HEK293 (cell line): Measurements from ENCODE around the gene TMEM35A.

Experiments used
- BCL11B ChIP-seq: fragments of 450-650 bp; formaldehyde crosslinking; IDR thresholded peaks from 2 replicates; pipeline ENCODE4 v1.5.1; 2016; ENCODE audit warnings: low read depth, missing biosample characterization, missing genetic modification characterization
- GLI4 ChIP-seq: fragments of 450-650 bp; formaldehyde crosslinking; IDR thresholded peaks from 2 replicates; pipeline ENCODE4 v1.5.1; 2016; ENCODE audit warnings: missing biosample characterization, missing genetic modification characterization
- KLF1 ChIP-seq: fragments of 450-650 bp; formaldehyde crosslinking; IDR thresholded peaks from 2 replicates; pipeline ENCODE4 v1.5.1; 2016; ENCODE audit warnings: missing biosample characterization, missing genetic modification characterization
- KLF9 ChIP-seq: fragments of 450-650 bp; formaldehyde crosslinking; IDR thresholded peaks from 2 replicates; pipeline ENCODE4 v1.5.1; 2016; ENCODE audit warnings: missing biosample characterization, missing genetic modification characterization, low read depth
- YY1 ChIP-seq: fragments of 450-650 bp; formaldehyde crosslinking; IDR thresholded peaks from 2 replicates; pipeline ENCODE4 v1.5.1; 2018; ENCODE audit warnings: missing biosample characterization, missing genetic modification characterization
- YY2 ChIP-seq: fragments of 450-650 bp; formaldehyde crosslinking; IDR thresholded peaks from 2 replicates; pipeline ENCODE4 v1.5.1; 2016; ENCODE audit warnings: missing biosample characterization, missing genetic modification characterization
- ZBTB11 ChIP-seq: fragments of 450-650 bp; formaldehyde crosslinking; conservative IDR thresholded peaks from 2 replicates; pipeline ENCODE4 v1.5.1; 2016; ENCODE audit warnings: low read depth, missing biosample characterization, missing genetic modification characterization
- ZFP37 ChIP-seq: fragments of 450-650 bp; formaldehyde crosslinking; IDR thresholded peaks from 2 replicates; pipeline ENCODE4 v1.5.1; 2016; ENCODE audit warnings: missing biosample characterization, missing genetic modification characterization
- ZFP69B ChIP-seq: fragments of 450-650 bp; formaldehyde crosslinking; IDR thresholded peaks from 2 replicates; pipeline ENCODE4 v1.5.1; 2016; ENCODE audit warnings: missing biosample characterization, missing genetic modification characterization
- ZNF155 ChIP-seq: fragments of 450-650 bp; formaldehyde crosslinking; IDR thresholded peaks from 2 replicates; pipeline ENCODE4 v1.5.1; 2016; ENCODE audit warnings: missing biosample characterization, missing genetic modification characterization
- ZNF16 ChIP-seq: fragments of 450-650 bp; formaldehyde crosslinking; IDR thresholded peaks from 2 replicates; pipeline ENCODE4 v1.5.1; 2016; ENCODE audit warnings: low read depth, missing biosample characterization, missing genetic modification characterization
- ZNF2 ChIP-seq: fragments of 450-650 bp; formaldehyde crosslinking; IDR thresholded peaks from 2 replicates; pipeline ENCODE4 v1.5.1; 2016; ENCODE audit warnings: missing biosample characterization, missing genetic modification characterization
- ZNF214 ChIP-seq: fragments of 450-650 bp; formaldehyde crosslinking; IDR thresholded peaks from 2 replicates; pipeline ENCODE4 v1.5.1; 2017; ENCODE audit warnings: missing biosample characterization, mild to moderate bottlenecking, missing genetic modification characterization, borderline replicate concordance
- ZNF248 ChIP-seq: fragments of 450-650 bp; formaldehyde crosslinking; IDR thresholded peaks from 2 replicates; pipeline ENCODE4 v1.5.1; 2017; ENCODE audit warnings: missing biosample characterization, missing genetic modification characterization
- ZNF404 ChIP-seq: fragments of 450-650 bp; formaldehyde crosslinking; IDR thresholded peaks from 2 replicates; pipeline ENCODE4 v1.5.1; 2017; ENCODE audit warnings: missing biosample characterization, missing genetic modification characterization
- ZNF449 ChIP-seq: fragments of 450-650 bp; formaldehyde crosslinking; IDR thresholded peaks from 2 replicates; pipeline ENCODE4 v1.5.1; 2017; ENCODE audit warnings: missing biosample characterization, mild to moderate bottlenecking, missing genetic modification characterization, moderate library complexity
- ZNF501 ChIP-seq: fragments of 450-650 bp; formaldehyde crosslinking; IDR thresholded peaks from 2 replicates; pipeline ENCODE4 v1.5.1; 2016; ENCODE audit warnings: missing biosample characterization, missing genetic modification characterization
- ZNF529 ChIP-seq: fragments of 450-650 bp; formaldehyde crosslinking; IDR thresholded peaks from 2 replicates; pipeline ENCODE4 v1.5.1; 2017; ENCODE audit warnings: missing genetic modification characterization, missing biosample characterization; ENCODE audit not compliant: insufficient replicate concordance
- ZNF549 ChIP-seq: fragments of 450-650 bp; IDR thresholded peaks from 2 replicates; pipeline ENCODE4 v1.5.1; 2018; ENCODE audit warnings: missing biosample characterization, missing genetic modification characterization, mild to moderate bottlenecking, inconsistent platforms, moderate library complexity
- ZNF623 ChIP-seq: fragments of 450-650 bp; formaldehyde crosslinking; IDR thresholded peaks from 2 replicates; pipeline ENCODE4 v1.5.1; 2016; ENCODE audit warnings: missing biosample characterization, missing genetic modification characterization
- ZNF654 ChIP-seq: fragments of 450-650 bp; formaldehyde crosslinking; IDR thresholded peaks from 2 replicates; pipeline ENCODE4 v1.5.1; 2016; ENCODE audit warnings: low read depth, missing biosample characterization, missing genetic modification characterization
- ZNF707 ChIP-seq: fragments of 450-650 bp; formaldehyde crosslinking; IDR thresholded peaks from 2 replicates; pipeline ENCODE4 v1.5.1; 2016; ENCODE audit warnings: missing biosample characterization, missing genetic modification characterization
- ZNF776 ChIP-seq: fragments of 450-650 bp; formaldehyde crosslinking; IDR thresholded peaks from 2 replicates; pipeline ENCODE4 v1.5.0; 2017; ENCODE audit warnings: missing biosample characterization, missing genetic modification characterization, borderline replicate concordance
- ZNF837 ChIP-seq: fragments of 450-650 bp; formaldehyde crosslinking; IDR thresholded peaks from 2 replicates; pipeline ENCODE4 v1.5.1; 2016; ENCODE audit warnings: missing biosample characterization, missing genetic modification characterization
- ZSCAN23 ChIP-seq: fragments of 450-650 bp; formaldehyde crosslinking; IDR thresholded peaks from 2 replicates; pipeline ENCODE4 v1.5.1; 2016; ENCODE audit warnings: missing biosample characterization, missing genetic modification characterization
- TF ChIP-seq, protein P1 (sequence below): fragments of 450-650 bp; formaldehyde crosslinking; IDR thresholded peaks from 2 replicates; pipeline ENCODE4 v1.5.1; 2016; ENCODE audit warnings: missing biosample characterization, missing genetic modification characterization
- TF ChIP-seq, protein P2 (sequence below): fragments of 450-650 bp; formaldehyde crosslinking; IDR thresholded peaks from 2 replicates; pipeline ENCODE4 v1.5.1; 2016; ENCODE audit warnings: missing biosample characterization, missing genetic modification characterization
- TF ChIP-seq, protein P3 (sequence below): fragments of 450-650 bp; formaldehyde crosslinking; IDR thresholded peaks from 2 replicates; pipeline ENCODE4 v1.5.1; 2016; ENCODE audit warnings: missing biosample characterization, missing genetic modification characterization

TMEM35A gene

GRCh38 chrX:101097546-101098453 is 19.1 kb downstream of the TMEM35A start, which contains the start of gene CENPI (continued):
- TF ChIP-seq ZNF707 (tag by site-specific recombination), result no peak
- no peak for TF ChIP-seq ZSCAN23 (tag by site-specific recombination)
- TF ChIP-seq ZNF501, result no peak
- TF ChIP-seq ZBTB11 (tag by site-specific recombination), result no peak
- no peak for TF ChIP-seq ZNF2 (tag by site-specific recombination)
- TF ChIP-seq, protein P1, sequence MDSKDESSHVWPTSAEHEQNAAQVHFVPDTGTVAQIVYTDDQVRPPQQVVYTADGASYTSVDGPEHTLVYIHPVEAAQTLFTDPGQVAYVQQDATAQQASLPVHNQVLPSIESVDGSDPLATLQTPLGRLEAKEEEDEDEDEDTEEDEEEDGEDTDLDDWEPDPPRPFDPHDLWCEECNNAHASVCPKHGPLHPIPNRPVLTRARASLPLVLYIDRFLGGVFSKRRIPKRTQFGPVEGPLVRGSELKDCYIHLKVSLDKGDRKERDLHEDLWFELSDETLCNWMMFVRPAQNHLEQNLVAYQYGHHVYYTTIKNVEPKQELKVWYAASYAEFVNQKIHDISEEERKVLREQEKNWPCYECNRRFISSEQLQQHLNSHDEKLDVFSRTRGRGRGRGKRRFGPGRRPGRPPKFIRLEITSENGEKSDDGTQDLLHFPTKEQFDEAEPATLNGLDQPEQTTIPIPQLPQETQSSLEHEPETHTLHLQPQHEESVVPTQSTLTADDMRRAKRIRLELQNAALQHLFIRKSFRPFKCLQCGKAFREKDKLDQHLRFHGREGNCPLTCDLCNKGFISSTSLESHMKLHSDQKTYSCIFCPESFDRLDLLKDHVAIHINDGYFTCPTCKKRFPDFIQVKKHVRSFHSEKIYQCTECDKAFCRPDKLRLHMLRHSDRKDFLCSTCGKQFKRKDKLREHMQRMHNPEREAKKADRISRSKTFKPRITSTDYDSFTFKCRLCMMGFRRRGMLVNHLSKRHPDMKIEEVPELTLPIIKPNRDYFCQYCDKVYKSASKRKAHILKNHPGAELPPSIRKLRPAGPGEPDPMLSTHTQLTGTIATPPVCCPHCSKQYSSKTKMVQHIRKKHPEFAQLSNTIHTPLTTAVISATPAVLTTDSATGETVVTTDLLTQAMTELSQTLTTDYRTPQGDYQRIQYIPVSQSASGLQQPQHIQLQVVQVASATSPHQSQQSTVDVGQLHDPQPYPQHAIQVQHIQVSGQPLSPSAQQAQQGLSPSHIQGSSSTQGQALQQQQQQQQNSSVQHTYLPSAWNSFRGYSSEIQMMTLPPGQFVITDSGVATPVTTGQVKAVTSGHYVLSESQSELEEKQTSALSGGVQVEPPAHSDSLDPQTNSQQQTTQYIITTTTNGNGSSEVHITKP (tag by site-specific recombination), result peak; percentile 68; the same call in 1 of the 2 replicates
- TF ChIP-seq ZNF404 (tag by site-specific recombination), result no peak
- TF ChIP-seq, protein P2, sequence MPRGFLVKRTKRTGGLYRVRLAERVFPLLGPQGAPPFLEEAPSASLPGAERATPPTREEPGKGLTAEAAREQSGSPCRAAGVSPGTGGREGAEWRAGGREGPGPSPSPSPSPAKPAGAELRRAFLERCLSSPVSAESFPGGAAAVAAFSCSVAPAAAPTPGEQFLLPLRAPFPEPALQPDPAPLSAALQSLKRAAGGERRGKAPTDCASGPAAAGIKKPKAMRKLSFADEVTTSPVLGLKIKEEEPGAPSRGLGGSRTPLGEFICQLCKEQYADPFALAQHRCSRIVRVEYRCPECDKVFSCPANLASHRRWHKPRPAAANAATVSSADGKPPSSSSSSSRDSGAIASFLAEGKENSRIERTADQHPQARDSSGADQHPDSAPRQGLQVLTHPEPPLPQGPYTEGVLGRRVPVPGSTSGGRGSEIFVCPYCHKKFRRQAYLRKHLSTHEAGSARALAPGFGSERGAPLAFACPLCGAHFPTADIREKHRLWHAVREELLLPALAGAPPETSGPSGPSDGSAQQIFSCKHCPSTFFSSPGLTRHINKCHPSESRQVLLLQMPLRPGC, result peak; percentile 31; the same call in 1 of the 2 replicates
- TF ChIP-seq KLF9 (tag by site-specific recombination), result peak; percentile 80
- TF ChIP-seq ZNF654 (tag by site-specific recombination), result no peak
- no peak for TF ChIP-seq ZNF449 (tag by site-specific recombination)
- TF ChIP-seq ZFP69B, result no peak
- TF ChIP-seq, protein P3, sequence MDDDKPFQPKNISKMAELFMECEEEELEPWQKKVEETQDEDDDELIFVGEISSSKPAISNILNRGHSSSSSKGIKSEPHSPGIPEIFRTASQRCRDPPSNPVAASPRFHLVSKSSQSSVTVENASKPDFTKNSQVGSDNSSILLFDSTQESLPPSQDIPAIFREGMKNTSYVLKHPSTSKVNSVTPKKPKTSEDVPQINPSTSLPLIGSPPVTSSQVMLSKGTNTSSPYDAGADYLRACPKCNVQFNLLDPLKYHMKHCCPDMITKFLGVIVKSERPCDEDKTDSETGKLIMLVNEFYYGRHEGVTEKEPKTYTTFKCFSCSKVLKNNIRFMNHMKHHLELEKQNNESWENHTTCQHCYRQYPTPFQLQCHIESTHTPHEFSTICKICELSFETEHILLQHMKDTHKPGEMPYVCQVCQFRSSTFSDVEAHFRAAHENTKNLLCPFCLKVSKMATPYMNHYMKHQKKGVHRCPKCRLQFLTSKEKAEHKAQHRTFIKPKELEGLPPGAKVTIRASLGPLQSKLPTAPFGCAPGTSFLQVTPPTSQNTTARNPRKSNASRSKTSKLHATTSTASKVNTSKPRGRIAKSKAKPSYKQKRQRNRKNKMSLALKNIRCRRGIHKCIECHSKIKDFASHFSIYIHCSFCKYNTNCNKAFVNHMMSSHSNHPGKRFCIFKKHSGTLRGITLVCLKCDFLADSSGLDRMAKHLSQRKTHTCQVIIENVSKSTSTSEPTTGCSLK (tag by site-specific recombination), result no peak
- no peak for TF ChIP-seq ZNF248
- TF ChIP-seq BCL11B (tag by site-specific recombination), result no peak
- TF ChIP-seq GLI4 (tag by site-specific recombination), result no peak
- no peak for TF ChIP-seq ZNF623 (tag by site-specific recombination)
- TF ChIP-seq ZFP37, result no peak
- peak; percentile 46 for TF ChIP-seq KLF1 (tag by site-specific recombination)
- no peak for TF ChIP-seq ZNF16 (tag by site-specific recombination)
- no peak for TF ChIP-seq ZNF776 (tag by site-specific recombination)
- no peak for TF ChIP-seq ZNF837
- TF ChIP-seq ZNF155, result no peak
- TF ChIP-seq ZNF529, result no peak
- TF ChIP-seq ZNF549 (tag by site-specific recombination), result no peak
- no peak for TF ChIP-seq YY2 (tag by site-specific recombination)
- no peak for TF ChIP-seq YY1 (tag by site-specific recombination)
- no peak for TF ChIP-seq ZNF214 (tag by site-specific recombination)
